GM13976 (cell line): ENCODE measurements around the gene PWWP2B.

Experiments used
- DNase-seq: peaks from one replicate; pipeline ENCODE4 v3.0.0; 2012; ENCODE audit warnings: low spot score
- CTCF ChIP-seq: IDR thresholded peaks from 2 replicates; pipeline ENCODE4 v1.5.1; 2012; ENCODE audit warnings: borderline replicate concordance, mild to moderate bottlenecking; ENCODE audit not compliant: insufficient read depth; ENCODE audit errors: extremely low read depth, missing control alignments, control extremely low read depth
- in situ Hi-C: fragments of 300-500 bp; cut with MboI; formaldehyde crosslinking; loops from one replicate; pipeline ENCODE4 v1.12.0; 2022; ENCODE audit warnings: low sequenced_read_pairs, mixed read lengths, inconsistent platforms; ENCODE audit not compliant: unreplicated experiment

Gene PWWP2B

DNA sequence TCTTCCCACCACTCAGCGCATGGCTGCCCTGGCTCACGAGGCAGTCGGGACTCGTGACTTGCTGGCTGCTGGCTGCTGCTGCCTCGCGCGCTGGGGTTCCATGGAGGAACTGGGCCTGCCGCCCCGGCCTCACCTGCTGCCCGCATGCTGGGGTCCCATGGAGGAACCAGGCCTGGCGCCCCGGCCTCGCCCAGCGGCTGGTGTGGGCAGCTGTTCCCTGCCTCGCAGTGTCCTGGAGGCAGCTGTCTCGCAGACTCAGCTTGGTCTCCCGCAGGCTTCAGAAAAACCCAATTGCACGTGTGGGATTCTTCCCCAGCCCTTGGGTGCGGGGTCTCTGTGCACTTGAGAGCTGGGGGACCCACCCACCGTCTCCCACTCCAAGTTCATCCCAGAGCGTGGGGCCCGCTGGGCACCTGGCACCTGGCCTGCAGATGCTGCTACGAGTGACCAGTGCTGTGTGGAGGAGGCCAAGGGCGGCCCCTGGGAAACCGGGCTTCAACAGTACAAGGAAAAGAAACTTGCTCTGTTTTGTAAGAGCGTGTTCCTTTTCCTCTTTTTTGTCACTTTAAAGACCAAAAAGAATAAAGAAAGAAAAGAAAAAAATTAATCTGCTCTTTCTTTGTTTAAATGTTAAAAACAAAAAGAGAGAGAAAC lies 20.4 kb downstream of the PWWP2B start:
- no peak for TF ChIP-seq CTCF
- in situ Hi-C loops = no loop called here
- no peak for DNase-seq

DNA sequence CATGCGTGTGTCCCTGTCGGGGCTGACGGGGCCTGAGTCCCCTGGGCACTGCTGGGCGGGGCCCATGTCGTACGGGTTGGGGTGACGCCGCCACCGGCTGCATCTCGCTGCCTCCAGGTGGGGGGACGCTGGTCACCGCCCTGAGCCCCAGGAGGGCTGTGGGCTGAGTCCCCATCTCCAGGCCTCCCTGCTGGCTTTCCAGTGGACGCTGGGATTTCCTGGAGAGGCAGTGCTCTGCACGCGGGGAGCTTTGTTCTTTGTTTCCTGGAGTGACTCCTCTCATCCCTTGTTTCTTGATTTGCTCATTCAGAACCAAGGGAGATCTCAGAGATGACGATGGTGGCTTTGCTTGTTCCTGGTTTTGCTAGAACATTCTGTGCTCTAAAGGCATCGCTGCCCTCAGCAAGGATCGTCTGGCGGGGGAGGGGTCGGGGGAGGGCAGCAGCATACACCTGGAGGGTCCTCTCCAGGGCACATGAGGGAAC lies 21.0 kb downstream of the PWWP2B start:
- DNase-seq = no peak
- TF ChIP-seq CTCF = no peak
- in situ Hi-C loops = no loop called here

DNA sequence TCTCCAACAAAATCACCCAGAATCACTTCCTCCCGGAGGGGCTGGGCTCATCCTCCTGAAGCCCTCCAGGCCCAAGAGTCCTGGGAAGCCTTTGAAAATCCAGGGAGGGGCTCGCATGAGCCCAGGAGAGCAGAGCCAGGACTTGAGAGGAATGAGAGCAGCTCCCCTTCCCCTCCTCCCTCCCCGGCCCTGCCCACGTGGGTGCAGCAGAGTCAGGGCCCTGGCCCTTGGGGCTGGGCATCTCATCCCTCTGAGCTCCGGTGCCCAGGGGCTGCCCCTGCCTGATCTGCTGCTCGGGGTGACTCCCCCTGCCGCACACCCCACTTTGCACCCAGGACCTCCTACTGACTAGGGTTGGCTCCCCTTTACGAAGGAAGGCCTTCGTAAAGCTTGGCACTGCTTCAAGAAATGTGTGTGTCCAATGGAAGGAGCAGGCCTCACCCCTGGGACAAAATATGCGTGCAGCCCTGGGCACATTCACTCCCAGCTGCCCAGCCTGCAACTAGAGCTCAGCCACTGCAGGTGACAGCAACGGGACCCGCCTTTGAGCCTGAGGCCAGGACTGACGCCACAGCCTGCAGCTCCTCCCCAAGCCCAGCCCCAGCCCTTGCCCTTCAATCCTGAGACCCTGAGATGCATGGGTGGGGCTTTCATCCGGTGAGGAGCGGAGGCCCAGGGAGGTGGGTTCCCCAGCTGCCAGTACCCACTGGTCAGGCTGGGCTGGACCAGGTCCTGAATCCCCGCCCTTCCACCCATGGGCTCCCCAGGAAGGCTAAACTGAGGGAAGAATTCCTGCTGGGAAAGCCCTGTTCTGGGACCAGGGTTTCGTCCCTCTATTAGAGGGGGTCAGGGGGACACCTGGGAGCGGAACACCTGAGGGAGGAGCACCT lies 21.8 kb downstream of the PWWP2B start:
- no peak for TF ChIP-seq CTCF
- DNase-seq = no peak
- in situ Hi-C loops = no loop called here

GRCh38 chr10:132419538-132420468 lies 22.8 kb downstream of the PWWP2B start:
- DNase-seq = no peak
- in situ Hi-C loops = no loop called here
- TF ChIP-seq CTCF = no peak

DNA sequence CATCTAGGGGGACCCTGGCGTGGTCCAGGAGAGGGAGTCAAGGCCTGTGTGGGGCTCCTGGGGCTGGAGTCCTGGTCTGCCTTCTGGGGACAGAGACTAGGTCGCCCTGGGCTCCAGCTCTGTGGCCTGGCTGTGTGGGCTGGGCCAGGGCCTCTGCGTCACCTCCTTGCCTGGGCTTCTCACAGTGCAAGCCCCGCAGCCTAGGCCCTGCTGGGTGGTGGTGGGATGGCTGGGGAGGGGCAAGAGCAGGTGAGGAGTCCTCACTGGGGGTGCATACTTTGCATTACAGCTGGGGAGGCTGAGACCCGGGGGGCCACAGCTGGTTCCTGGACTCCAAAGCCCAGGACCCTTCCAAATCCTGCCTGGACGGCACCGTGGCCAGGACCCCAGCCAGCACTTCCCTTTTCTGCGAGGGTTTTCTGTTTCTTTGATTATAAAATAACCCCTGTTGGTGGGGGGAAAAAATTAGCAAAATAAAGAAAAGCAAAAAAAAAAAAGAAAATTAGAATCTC lies 23.5 kb downstream of the PWWP2B start:
- DNase-seq = no peak
- in situ Hi-C loops = no loop called here
- no peak for TF ChIP-seq CTCF
